GM21619 (cell line): Measurements from ENCODE around the gene ZNF524.
"Not testable (repeated sequence)": the region's sequence is repeated elsewhere in the genome, so short reads cannot be mapped to it uniquely, and the experiment has no call there.

Experiments
- ATAC-seq: cut with Tn5 transposase; IDR thresholded peaks from one replicate; pipeline ENCODE4 v1.9.1; 2021; ENCODE audit not compliant: unreplicated experiment

ZNF524 gene, protein sequence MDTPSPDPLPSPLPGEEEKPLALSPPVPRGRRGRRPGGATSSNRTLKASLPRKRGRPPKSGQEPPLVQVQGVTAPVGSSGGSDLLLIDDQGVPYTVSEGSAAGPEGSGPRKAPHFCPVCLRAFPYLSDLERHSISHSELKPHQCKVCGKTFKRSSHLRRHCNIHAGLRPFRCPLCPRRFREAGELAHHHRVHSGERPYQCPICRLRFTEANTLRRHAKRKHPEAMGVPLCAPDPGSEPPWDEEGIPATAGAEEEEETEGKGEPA

GRCh38 chr19:55599842-55600661 lies at the start of gene ZNF524:
TSS of gene ZNF524 (plus strand) at chr19:55600288. CDS start at chr19:55602113, 1,825 bp downstream.
- ATAC-seq: peak; percentile 35

DNA sequence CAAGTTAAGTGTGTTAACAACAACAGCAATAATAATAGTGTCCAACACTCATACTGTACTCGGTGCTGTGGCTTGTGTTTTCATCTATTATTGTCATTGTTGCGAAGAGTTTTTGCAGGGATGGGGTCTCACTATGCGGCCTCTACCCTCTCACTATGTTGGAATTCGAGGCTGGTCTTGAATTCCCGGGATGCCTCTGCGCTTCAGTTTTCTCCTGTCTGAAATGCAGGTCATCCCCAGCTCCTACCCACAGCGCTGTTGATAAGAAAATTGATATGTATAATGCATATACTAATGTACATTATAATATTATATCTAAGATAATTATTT lies 49.8 kb upstream of the ZNF524 start:
- no peak for ATAC-seq

DNA sequence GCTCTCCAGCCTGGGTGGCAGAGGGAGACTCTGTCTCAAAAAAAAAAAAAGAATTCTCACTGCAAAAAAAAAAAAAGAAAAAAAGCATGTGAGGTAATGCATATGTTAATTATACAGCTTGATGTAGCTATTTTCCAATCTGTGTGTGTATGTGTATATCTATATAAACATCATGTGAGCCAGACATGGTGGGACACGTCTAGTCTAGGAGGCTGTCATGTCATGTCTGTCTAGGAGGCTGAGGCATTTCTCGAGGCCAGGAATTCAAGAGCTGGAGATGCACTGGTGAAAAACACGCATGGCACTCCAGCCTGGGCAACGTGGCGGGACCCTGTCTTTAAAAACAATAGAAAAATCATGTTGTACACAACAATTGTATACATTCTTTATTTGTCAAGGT lies 47.9 kb upstream of the ZNF524 start:
- ATAC-seq: no peak

DNA sequence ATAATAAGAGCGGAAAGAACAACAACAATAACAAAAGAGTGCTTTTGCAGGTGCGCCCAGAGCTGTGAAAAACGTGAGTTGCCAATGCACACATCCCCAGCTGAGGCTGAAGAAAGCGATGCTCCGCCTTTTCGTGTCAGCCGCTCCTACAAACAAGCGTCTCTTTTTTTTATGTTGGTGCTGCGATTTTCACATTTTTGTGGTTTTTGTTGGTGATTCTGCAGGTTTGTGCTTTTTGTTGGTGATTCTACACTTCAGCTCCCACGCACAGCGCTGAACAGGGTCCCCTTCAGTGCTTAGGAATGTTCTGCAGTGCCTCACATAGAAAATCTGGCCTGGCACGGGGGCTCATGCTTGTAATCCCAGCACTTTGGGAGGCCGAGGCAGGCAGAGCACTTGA lies 47.5 kb upstream of the ZNF524 start:
- ATAC-seq: no peak

DNA sequence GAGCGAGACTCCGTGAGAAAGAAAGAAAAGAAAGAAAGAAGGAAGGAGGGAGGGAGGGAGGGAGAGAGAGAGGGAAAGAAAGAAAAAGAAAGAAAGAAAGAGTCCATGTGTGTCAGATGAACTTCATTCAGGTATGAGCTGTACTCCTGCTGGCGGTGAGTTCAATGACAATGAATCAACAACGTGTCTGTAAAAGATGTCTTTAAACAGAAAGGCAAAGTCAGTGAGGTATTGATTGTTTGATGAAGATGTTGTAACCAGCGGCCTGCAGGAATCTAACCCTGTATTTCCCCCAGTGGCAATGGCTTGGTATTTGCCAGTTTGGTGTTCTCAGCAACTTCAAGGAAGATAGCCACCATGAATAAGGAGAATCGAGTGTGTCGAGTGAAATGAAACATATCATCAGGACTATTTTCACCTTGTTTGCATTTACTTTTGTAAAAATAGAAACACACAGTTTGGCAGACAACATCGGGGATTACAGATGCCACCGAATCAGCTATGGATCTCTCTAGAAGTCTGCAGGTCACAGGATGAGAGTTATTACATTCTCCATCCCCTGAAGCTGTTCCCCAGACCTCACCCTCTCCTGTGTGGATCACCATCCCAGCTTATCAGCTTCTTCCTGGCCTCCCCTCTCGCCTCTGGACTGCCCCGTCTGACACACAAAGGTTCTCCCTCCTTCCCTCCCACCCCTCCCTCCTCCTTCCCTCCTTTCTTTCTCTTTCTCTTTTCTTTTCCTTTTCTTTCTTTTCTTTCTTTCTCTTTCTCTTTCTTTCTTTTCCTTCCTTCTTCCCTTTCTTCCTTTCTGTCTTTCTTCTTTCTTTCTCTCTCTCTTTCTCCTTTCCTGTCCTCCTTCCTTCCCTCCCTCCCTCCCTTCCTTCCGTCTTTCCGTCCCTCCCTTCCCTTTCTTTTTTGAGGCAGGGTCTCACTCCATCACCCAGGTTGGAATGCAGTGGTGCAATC lies 46.6 kb upstream of the ZNF524 start:
- no peak for ATAC-seq

DNA sequence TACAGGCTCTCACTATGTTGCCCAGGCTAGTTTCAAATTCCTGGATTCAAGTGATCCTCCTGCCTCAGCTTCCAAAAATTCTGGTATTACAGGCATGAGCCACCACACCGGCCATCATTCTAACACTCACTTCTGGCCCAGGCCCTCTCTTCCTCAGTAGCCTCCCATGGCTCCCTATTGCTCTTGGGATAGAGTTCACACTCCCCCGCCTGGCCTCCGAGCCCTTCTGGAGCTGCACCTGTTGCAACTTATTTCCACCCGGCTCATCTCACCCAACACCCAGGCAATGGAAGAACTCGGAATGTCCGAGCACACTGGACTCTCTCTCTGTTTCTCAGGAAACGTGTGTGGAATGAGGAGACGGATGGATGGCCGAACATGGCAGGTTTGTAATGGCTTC lies 45.8 kb upstream of the ZNF524 start:
- ATAC-seq: no peak

GRCh38 chr19:55554741-55555152 lies 45.3 kb upstream of the ZNF524 start:
- ATAC-seq: no peak

- ATAC-seq: no peak
Measured at GRCh38 chr19:55559684-55560083, 40.4 kb upstream of the ZNF524 start.

DNA sequence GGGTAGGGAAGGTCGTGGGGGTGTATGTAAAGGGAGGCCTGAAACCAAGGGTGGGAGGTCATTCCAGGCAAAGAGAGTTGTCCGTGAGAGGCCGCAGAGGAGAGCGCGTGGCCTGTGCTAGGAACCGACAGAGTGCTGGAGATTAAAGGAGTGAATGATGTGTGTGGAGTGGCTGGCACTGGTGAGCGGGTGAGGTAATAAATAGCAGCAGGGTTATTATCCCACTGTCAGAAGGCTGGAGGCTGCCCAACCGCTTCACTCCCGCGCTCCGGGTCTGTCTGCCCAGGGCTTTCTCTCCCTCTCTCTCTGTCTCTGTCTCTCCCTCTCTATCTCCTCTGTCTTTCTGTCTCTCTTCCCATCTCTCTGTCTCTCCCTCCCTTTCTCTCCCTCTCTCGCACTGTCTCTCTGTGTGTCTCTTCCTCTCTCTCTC lies 36.8 kb upstream of the ZNF524 start:
- no peak for ATAC-seq

GRCh38 chr19:55566823-55567222 lies 33.3 kb upstream of the ZNF524 start:
- no peak for ATAC-seq

DNA sequence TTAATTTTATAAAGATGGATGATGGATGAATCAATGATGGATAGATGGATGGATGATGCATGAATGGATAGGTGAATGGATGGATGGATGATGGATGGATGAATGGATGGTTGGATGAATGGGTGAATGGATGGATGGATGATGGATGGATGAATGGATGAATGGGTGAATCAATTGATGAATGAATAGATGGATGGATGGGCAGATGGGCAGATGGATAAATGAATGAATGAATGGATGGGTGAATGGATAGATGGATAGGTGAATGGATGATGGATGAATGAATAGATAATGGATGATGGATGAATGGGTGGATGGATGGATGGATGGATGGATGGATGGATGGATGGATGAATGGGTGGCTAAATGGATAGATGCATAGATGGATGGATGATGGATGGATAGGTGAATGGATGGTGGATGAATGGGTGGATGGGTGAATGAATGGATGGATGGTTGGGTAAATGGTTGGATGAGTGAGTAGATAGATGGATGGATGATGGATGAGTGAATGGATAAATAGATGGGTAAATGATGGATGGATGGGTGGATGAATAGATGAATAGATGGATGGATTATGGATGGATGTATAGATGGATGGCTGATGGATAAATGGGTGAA lies 32.3 kb upstream of the ZNF524 start:
- no peak for ATAC-seq

DNA sequence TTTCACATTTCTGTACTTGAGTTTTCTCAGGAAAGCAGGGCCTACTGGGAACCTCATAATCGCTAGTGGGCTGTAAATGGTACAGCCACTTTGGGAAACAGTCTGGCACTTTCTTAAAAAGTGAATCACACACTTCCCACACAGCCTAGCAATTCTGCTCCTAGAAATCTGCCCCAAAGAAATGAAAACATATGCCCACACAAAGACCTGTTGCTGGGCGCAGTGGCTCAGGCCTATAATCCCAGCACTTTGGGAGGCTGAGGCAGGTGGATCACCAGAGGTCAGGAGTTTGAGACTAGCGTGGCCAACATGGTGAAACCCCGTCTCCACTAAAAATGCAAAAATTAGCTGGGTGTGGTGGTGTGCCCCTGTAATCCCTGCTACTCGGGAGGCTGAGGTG lies 30.6 kb upstream of the ZNF524 start:
- not testable (repeated sequence) for ATAC-seq

GRCh38 chr19:55573929-55574328 lies 26.2 kb upstream of the ZNF524 start:
- ATAC-seq: not testable (repeated sequence)

DNA sequence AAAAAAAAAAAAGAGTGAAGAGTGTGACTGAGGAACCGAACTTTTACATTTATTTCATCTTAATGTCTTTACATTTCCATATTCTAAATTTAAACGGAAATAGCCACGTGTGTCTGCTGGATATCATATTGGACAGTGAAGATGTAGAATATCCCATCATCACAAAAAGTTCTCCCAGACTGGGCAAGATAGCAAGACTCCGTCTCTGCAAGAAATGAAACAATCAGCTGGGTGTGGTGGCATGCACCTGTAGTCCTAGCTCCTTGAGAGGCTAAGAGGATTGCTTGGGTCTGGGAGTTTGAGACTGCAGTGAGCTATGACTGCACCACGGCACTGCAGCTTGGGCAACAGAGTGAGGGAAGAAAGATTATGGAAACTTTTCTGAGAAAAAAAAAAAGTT lies 23.3 kb upstream of the ZNF524 start:
- ATAC-seq: no peak

DNA sequence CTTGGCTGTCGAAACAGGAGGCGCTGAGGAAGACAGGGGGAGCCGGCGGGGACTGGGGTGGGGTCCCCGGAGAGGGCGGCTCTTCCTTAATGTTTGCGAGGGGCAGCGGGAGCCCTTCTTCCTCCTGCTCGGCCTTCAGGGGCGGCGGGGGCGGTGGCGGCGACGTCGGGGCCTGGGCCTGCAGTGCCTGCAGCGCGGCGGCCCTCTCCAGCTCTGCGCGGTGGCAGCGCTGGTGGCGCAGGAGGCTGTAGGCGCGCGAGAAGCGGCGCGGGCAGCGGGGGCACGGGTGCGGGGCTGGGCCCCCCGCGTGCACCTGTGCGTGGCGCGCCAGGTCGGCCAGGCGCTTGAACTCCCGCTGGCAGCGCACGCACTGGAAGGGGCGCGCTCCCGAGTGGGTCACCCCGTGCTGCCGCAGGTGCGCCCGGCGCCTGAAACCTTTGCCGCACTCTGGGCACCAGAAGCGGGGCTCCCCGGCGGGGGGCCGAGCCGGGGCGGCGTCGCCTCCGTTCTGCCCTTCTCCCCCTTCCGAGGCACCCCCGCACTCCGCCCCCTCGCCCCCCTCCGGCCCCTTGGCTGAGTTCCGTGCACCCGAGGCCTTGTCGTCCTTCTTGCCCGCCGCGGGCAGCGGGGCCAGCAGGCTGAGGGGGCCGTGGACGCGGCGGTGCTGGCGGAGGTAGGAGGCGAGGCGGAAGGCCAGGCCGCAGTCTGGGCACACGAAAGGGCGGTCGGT lies 21.9 kb upstream of the ZNF524 start:
- ATAC-seq: no peak

GRCh38 chr19:55578761-55579747 lies 21.0 kb upstream of the ZNF524 start:
- ATAC-seq: no peak

DNA sequence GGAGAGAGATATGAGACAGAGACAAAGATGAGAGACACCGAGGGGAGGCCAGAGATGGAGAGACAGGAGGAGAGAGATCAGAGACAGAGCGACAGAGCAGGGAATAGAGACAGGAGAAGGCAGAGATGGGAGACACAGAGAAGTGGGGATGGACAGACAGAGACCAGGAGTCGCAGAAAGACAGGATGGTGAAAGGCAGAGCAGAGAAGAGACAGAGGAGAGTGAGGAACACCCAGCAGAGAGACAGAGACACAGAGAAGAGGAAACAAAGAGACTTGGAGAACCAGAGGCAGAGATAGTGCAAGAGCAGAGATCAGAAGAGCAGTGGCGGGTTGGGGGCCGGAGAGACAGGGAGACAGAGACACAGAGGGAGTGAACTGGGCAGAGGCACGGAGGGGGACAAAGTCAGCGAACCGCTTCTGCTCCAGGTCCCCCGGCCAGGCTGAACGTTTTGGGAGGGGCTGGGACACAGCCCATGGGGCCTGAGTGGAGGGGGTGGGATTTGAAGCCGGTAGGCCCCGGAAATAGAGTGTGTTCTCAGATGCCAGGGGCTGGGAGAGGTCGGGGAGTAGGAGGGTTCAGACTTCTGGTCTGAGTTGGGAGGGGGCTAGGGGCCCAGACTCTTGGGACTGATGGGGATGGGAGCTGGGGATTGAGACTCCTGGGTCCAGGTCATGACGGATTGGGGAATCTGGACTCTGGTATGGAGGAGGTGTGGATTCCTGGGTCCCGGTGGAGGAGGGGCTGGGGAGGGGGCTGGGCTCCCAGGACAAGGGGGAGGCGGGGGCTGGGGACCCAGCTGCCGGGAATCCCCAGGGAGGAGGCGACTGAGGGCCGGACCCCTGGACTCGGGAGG lies 20.1 kb upstream of the ZNF524 start:
- no peak for ATAC-seq

- no peak for ATAC-seq
Measured at GRCh38 chr19:55580628-55581144, 19.4 kb upstream of the ZNF524 start, which contains the start of gene ZNF579. TSS of gene ZNF579 (minus strand) at chr19:55580848. CDS start at chr19:55579639, 1,209 bp downstream.
